RWPE2 (cell line): ENCODE measurements around the gene KDM7A.

ENCODE experiments used
- ATAC-seq: fragments of 200-7000 bp; cut with Tn5 transposase; 3 replicates; pipeline ENCODE4 v1.9.1; 2021; ENCODE audit warnings: low read depth
- DNase-seq: peaks from one replicate; pipeline ENCODE4 v3.0.0-alpha.2; 2020; ENCODE audit warnings: low spot score
- H3K27ac ChIP-seq: fragments of 450-650 bp; 2 replicates; pipeline ENCODE4 v1.5.1; 2017; ENCODE audit warnings: mild to moderate bottlenecking; ENCODE audit not compliant: poor library complexity, severe bottlenecking
- H3K27me3 ChIP-seq: fragments of 250-450 bp; sonication (Bioruptor Pico); 2 replicates; pipeline ENCODE4 v1.5.1; 2021; ENCODE audit warnings: mild to moderate bottlenecking, moderate library complexity; ENCODE audit not compliant: insufficient read depth, poor library complexity, severe bottlenecking
- H3K36me3 ChIP-seq: fragments of 250-450 bp; sonication (Bioruptor Pico); 2 replicates; pipeline ENCODE4 v1.5.1; 2020; ENCODE audit warnings: low read depth, mild to moderate bottlenecking, moderate library complexity
- H3K4me1 ChIP-seq: fragments of 250-450 bp; sonication (Bioruptor Pico); 2 replicates; pipeline ENCODE4 v1.5.1; 2021; ENCODE audit warnings: mild to moderate bottlenecking, moderate library complexity; ENCODE audit not compliant: insufficient read depth, poor library complexity, severe bottlenecking
- H3K4me3 ChIP-seq: fragments of 250-450 bp; sonication (Bioruptor Pico); 2 replicates; pipeline ENCODE4 v1.5.1; 2021; ENCODE audit warnings: mild to moderate bottlenecking, moderate library complexity; ENCODE audit not compliant: severe bottlenecking
- H3K9me3 ChIP-seq: fragments of 250-450 bp; sonication (Bioruptor Pico); 2 replicates; pipeline ENCODE4 v1.5.1; 2021; ENCODE audit warnings: mild to moderate bottlenecking, moderate library complexity; ENCODE audit not compliant: severe bottlenecking
- TF ChIP-seq, protein P1 (sequence below): fragments of 450-650 bp; IDR thresholded peaks from one replicate; pipeline ENCODE4 v1.5.1; 2017; ENCODE audit warnings: mild to moderate bottlenecking, moderate library complexity; ENCODE audit not compliant: poor library complexity, severe bottlenecking

Gene KDM7A

DNA sequence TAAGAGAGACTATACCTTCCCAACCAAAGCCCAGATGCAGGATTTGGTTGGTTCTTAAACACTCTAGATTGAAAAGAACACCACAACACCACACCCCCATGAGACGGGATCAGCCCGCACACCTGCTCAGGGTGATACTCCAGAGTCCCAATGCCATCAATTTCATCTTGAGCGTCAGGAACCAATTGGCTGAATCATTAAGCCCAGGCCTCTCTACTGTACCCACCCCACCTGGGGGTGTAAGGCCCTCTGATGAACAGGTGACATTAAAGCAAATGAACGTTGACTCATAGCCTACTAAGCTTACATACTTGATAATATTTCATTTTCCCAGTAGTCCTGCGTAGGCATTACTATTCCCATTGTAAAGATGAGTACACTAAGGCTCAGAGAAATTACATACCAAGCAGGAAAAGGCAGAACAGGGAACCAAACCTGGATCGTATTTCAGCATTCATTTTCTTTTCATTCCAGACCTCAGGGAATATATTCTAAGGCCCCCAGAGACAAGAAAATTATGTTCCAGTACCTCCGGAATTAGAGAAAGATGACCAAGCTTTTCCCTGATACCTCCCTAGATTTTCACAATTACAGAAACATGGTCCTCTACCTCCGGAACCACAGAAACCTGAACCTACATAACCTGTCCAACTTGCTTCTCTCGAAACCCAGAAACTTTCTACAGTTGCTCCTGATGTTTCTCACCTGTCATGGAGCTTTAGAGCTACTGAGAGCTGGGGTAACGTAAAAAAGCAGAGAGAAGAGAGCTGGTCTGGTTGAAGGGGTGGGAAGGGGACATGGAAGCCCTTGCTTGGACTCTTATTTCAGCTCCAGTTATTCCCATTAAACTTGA lies 43.1 kb upstream of the KDM7A start:
- Histone ChIP-seq H3K9me3 (no peaks in the 10 kb centered on the region), H3K27ac (no peak overlapping the region), H3K4me1 (no peaks in the 10 kb centered on the region), H3K27me3 (no peaks in the 10 kb centered on the region), H3K4me3 (no peak overlapping the region), H3K36me3 (no peaks in the 10 kb centered on the region)
- DNase-seq (no peak), ATAC-seq (no peak)
- TF ChIP-seq, protein P1, sequence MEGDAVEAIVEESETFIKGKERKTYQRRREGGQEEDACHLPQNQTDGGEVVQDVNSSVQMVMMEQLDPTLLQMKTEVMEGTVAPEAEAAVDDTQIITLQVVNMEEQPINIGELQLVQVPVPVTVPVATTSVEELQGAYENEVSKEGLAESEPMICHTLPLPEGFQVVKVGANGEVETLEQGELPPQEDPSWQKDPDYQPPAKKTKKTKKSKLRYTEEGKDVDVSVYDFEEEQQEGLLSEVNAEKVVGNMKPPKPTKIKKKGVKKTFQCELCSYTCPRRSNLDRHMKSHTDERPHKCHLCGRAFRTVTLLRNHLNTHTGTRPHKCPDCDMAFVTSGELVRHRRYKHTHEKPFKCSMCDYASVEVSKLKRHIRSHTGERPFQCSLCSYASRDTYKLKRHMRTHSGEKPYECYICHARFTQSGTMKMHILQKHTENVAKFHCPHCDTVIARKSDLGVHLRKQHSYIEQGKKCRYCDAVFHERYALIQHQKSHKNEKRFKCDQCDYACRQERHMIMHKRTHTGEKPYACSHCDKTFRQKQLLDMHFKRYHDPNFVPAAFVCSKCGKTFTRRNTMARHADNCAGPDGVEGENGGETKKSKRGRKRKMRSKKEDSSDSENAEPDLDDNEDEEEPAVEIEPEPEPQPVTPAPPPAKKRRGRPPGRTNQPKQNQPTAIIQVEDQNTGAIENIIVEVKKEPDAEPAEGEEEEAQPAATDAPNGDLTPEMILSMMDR = no peak

DNA sequence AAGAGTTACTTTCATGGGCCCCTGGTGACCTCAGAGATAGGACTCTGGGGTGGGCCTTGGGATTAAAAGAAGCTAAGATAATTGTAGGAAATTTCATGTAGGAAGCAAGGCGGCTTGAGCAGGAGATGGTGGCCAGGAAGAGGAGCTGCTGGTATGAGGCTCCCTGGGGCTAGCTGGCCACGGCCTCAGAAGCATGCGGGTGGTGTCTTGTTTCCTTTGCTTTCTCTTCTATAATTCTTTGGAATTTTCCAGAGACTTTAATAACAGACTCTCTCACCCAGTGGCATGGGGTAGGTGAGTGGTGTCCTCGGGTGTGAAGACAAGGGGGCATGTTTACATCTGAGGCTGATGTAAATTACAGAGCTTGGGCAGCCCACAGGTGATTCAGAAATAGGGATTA lies 41.9 kb upstream of the KDM7A start:
- no peaks in the 10 kb centered on the region for H3K4me1 ChIP-seq
- no peak overlapping the region for H3K4me3 ChIP-seq
- H3K27me3 ChIP-seq = no peaks in the 10 kb centered on the region
- DNase-seq (no peak), ATAC-seq (no peak)
- H3K27ac ChIP-seq = no peak overlapping the region
- no peaks in the 10 kb centered on the region for H3K9me3 ChIP-seq
- TF ChIP-seq, protein P1 = no peak
- H3K36me3 ChIP-seq = no peaks in the 10 kb centered on the region

DNA sequence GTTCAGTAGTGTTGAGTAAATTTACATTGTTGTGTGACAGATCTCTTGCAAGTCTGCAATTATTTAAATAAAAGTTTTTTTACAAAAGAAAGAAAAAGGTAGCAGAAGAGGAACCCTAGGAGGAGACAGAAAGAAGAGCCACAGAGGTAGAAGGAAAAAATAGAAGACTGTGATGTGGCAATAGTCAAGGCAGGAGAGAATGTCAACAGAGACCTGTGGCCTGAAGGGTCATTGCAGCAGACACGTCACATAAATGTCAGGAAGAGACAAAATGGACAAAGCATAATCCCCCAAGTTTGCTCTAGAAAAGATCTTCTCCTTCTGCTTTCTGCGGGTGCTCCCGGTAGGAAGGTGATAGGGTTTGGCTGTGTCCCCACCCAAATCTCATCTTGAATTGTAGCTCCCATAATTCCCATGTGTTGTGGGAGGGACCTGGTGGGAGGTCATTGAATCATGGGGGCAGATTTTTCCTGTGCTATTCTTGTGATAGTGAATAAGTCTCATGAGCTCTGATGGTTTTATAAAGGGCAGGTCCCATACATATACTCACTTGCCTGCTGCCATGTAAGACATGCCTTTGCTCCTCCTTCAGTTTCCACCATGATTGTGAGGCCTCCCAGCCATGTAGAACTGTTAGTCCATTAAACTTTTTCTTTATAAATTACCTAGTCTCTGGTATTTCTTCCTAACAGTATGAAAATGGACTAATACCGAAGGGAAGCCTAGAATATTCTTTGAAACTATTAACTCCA lies 41.1 kb upstream of the KDM7A start:
- H3K27ac ChIP-seq = no peak overlapping the region
- ATAC-seq (no peak), DNase-seq (no peak)
- H3K4me1 ChIP-seq = no peaks in the 10 kb centered on the region
- no peaks in the 10 kb centered on the region for H3K36me3 ChIP-seq
- no peak overlapping the region for H3K4me3 ChIP-seq
- TF ChIP-seq, protein P1 = no peak
- no peaks in the 10 kb centered on the region for H3K27me3 ChIP-seq
- H3K9me3 ChIP-seq = no peaks in the 10 kb centered on the region

DNA sequence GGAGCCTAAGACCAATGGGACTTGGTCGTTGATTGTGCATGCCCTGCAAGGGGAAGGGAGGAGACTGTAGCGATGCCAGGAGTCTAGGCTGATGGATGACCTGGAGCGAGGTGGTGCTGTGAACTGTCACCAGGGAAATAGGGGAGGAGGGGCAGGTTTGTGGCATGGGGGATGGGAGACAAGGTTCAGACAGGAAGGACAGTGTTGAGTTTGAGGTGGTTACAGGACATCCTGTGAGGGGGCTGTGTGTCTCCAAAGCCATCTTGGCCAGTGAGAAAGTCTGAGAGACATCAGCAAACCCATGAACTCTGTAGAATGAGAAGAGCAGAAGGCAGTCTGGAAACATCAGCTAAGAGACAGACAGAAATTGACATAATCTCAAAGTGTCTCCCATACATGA lies 38.5 kb upstream of the KDM7A start:
- Histone ChIP-seq H3K27me3 (no peaks in the 10 kb centered on the region), H3K9me3 (no peaks in the 10 kb centered on the region), H3K4me3 (no peak overlapping the region), H3K4me1 (peaks cover 8% of the 10 kb centered on the region), H3K27ac (no peak overlapping the region), H3K36me3 (no peaks in the 10 kb centered on the region)
- DNase-seq (no peak), ATAC-seq (no peak)
- TF ChIP-seq, protein P1 = no peak
